Measurements from ENCODE around the gene ATP13A1.
"Not testable (repeated sequence)": the region's sequence is repeated elsewhere in the genome, so short reads cannot be mapped to it uniquely, and the experiment has no call there.

Gene ATP13A1

GRCh38 chr19:19615086-19615485 lies 48.4 kb downstream of the ATP13A1 start:
- DNase-seq (ENCODE audit: low spot score) = no peak
- TF ChIP-seq, protein P1, sequence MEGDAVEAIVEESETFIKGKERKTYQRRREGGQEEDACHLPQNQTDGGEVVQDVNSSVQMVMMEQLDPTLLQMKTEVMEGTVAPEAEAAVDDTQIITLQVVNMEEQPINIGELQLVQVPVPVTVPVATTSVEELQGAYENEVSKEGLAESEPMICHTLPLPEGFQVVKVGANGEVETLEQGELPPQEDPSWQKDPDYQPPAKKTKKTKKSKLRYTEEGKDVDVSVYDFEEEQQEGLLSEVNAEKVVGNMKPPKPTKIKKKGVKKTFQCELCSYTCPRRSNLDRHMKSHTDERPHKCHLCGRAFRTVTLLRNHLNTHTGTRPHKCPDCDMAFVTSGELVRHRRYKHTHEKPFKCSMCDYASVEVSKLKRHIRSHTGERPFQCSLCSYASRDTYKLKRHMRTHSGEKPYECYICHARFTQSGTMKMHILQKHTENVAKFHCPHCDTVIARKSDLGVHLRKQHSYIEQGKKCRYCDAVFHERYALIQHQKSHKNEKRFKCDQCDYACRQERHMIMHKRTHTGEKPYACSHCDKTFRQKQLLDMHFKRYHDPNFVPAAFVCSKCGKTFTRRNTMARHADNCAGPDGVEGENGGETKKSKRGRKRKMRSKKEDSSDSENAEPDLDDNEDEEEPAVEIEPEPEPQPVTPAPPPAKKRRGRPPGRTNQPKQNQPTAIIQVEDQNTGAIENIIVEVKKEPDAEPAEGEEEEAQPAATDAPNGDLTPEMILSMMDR (IDR thresholded peaks at IDR 0.05; ENCODE audit: extremely low read depth, missing control alignments) = no peak

- TF ChIP-seq, protein P1 (IDR thresholded peaks at IDR 0.05; ENCODE audit: extremely low read depth, missing control alignments) = no peak
- DNase-seq (ENCODE audit: low spot score) = no peak
Observed at GRCh38 chr19:19613506-19613905, 50.0 kb downstream of the ATP13A1 start.

DNA sequence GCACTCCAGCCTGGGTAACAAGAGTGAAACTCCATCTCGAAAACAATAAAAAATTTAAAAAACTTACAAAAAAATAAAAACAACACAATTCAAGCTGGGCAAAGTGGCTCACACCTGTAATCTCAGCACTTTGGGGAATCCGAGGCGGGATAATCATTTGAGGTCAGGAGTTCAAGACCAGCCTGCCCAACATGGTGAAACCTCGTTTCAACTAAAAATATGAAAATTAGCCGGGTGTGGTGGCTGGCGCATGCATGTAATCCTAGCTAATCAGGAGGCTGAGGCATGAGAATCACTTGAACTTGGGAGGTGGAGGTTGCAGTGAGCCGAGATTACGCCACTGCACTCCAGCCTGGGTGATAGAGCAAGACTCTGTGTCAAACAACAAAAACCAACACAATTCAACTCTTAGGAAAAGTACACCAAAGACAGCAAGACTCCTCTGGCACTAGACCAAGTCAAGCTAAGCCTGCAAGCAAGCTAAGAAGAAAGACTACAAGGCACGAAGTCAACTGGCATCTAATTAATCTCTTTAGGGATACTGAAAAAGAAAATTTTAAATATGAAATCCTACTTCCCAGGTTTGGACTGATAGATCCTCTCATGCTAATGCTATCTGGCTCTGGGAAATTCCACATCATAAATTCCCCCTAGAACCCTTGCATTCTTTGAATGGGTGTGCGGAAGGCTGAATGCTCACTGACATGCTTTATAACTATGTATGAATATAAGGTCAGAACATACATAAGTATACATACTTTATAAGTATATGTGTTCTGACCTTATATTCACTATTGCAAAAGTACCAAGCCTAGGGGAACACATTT lies 52.9 kb downstream of the ATP13A1 start:
- DNase-seq (ENCODE audit: low spot score) = no peak
- TF ChIP-seq, protein P1 (IDR thresholded peaks at IDR 0.05; ENCODE audit: extremely low read depth, missing control alignments) = no peak

DNA sequence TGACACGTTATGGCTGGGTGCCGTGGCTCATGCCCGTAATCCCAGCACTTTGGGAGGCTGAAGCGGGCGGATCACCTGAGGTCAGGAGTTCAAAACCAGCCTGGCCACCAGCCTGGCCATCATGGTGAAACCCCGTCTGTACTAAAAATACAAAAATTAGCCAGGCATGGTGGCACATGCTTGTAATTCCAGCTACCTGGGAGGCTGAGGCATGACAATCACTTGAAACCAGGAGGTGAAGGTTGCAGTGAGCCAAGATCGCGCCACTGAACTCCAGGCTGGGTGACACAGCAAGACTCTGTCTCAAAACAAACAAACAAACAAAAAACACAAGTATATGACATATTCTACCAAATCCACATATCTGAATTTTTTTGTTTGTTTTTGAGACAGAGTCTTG lies 56.8 kb downstream of the ATP13A1 start:
- not testable (repeated sequence) for DNase-seq (ENCODE audit: low spot score)

DNA sequence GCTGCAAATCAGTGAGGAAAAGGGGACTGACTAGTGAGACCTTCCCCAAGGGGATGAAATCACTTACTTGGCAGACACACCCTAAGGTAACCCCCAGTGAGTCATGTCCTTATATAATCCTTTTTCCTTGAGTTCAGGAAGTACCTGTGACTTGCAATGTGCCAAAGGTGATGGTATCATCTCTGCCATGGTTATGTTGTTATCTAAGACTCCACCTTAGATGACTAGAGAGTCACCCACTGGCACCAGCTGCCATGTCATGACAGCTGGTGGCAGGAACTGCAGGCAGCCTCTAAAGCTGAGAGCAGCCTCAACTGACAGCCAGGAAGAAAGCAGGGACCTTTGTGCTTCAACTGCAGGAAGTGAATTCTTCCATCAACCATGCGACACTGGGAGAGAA lies 57.5 kb downstream of the ATP13A1 start:
- TF ChIP-seq, protein P1 (IDR thresholded peaks at IDR 0.05; ENCODE audit: extremely low read depth, missing control alignments) = no peak

DNA sequence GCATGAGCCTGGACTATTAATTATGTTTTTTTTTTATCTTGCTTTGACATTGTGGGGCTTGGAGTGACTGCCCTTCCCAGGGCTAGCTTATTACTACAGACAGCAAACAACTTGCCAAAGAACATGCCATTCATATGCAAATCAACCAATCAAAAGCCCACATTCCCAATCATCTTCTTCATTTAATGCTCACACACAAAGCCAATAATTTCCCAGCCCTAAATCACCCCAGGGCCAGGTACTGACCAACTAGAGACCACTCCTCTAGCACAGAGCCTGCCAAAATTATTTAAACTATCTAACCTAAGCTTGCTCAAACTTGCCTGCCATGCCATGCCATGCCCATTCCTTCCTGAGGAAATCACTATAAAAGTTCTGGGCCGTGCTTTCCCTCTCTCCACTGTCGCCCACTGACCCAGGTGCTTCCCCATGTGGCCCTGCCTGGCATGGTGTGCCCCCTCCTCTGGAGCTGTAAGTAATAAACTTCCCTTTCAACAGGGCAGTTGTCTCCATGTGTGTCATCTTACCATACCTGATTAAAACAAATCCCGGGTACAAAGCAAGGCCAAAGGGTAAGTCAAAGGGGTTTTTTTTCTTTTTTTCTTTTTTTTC lies 60.7 kb downstream of the ATP13A1 start:
- no peak for DNase-seq (ENCODE audit: low spot score)
- TF ChIP-seq, protein P1 (IDR thresholded peaks at IDR 0.05; ENCODE audit: extremely low read depth, missing control alignments) = no peak

More for the DNA sequence above, 57.5 kb downstream of the ATP13A1 start:
- no peak for DNase-seq (ENCODE audit: low spot score)

DNA sequence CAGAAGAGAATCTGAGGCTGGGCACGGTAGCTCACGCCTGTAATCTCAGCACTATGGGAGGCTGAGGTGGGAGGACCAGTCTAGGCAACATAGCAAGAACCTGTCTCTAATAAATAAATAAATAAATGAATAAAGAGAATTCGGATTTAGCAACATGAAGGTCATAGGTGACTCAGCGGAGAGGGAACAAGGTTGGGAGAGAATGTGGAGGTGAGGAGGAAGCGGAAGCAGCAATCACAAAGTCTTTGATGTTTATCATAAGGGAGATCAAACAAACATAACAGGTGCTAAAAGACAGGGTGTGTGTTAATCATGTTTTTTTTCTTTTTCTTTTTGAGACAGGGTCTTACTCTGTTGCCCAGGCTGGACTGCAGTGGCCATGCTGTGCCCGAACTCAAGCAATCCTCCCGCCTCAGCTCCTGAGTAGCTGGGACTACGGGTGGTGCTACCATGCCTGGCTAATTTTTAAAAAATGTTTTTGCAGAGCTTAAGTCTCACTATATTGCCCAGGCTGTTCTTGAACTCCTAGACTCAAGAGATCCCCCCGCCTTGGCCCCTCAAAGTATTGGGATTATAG lies 61.3 kb downstream of the ATP13A1 start:
- TF ChIP-seq, protein P1 (IDR thresholded peaks at IDR 0.05; ENCODE audit: extremely low read depth, missing control alignments) = no peak
- no peak for DNase-seq (ENCODE audit: low spot score)
